DOHH2 (cell line): ENCODE results near the gene PRKD2.
A peak's percentile ranks its signal among the peaks of the same experiment; 100 is the strongest.

Source experiments
- H3F3A ChIP-seq: fragments of 200-600 bp; sonication (generic), shearing (Covaris generic); 2 replicates; pipeline ENCODE4 v1.6.0; 2016; ENCODE audit warnings: antibody characterized with exemption, mild to moderate bottlenecking; ENCODE audit not compliant: control insufficient read depth, insufficient read depth
- H3K27ac ChIP-seq: fragments of 200-600 bp; sonication (generic); 2 replicates; pipeline ENCODE4 v1.5.1; 2014; ENCODE audit warnings: low read depth, mild to moderate bottlenecking, low read length, moderate library complexity
- H3K27me3 ChIP-seq: fragments of 200-600 bp; sonication (generic); 2 replicates; pipeline ENCODE4 v1.6.1; 2014; ENCODE audit warnings: mild to moderate bottlenecking, low read length, mixed read lengths; ENCODE audit not compliant: control insufficient read depth
- H3K36me3 ChIP-seq: fragments of 200-600 bp; sonication (generic); 2 replicates; pipeline ENCODE4 v1.6.1; 2014; ENCODE audit warnings: mild to moderate bottlenecking, low read length, moderate library complexity, mixed read lengths; ENCODE audit not compliant: control insufficient read depth
- H3K4me1 ChIP-seq: fragments of 200-600 bp; sonication (generic); 2 replicates; pipeline ENCODE4 v1.6.1; 2014; ENCODE audit warnings: mild to moderate bottlenecking, low read length, mixed read lengths; ENCODE audit not compliant: control insufficient read depth
- H3K4me2 ChIP-seq: fragments of 200-600 bp; sonication (generic); 2 replicates; pipeline ENCODE4 v1.6.0; 2014; ENCODE audit warnings: mild to moderate bottlenecking, low read length, moderate library complexity
- H3K4me3 ChIP-seq: fragments of 200-600 bp; sonication (generic); 2 replicates; pipeline ENCODE4 v1.5.1; 2014; ENCODE audit warnings: mild to moderate bottlenecking, low read length, mixed read lengths
- H3K79me2 ChIP-seq: fragments of 200-600 bp; sonication (generic); 2 replicates; pipeline ENCODE4 v1.6.1; 2014; ENCODE audit warnings: mild to moderate bottlenecking, low read length, mixed read lengths; ENCODE audit not compliant: control insufficient read depth
- H3K9me2 ChIP-seq: fragments of 200-600 bp; sonication (generic); replicated peaks from 2 replicates; pipeline ENCODE4 v1.6.1; 2014; ENCODE audit warnings: mild to moderate bottlenecking, low read length, mixed read lengths; ENCODE audit not compliant: control insufficient read depth
- H3K9me3 ChIP-seq: fragments of 200-600 bp; sonication (generic); 2 replicates; pipeline ENCODE4 v1.6.1; 2014; ENCODE audit warnings: antibody characterized with exemption, low read length, mixed read lengths; ENCODE audit not compliant: control insufficient read depth, insufficient read depth
- H4K20me1 ChIP-seq: fragments of 200-600 bp; sonication (generic); 2 replicates; pipeline ENCODE4 v1.6.0; 2014; ENCODE audit warnings: low read depth, mild to moderate bottlenecking, antibody characterized with exemption, low read length, moderate library complexity; ENCODE audit not compliant: control insufficient read depth, insufficient read depth
- CTCF ChIP-seq: fragments of 200-600 bp; sonication (generic); IDR thresholded peaks from one replicate; pipeline ENCODE4 v1.5.1; 2014; ENCODE audit warnings: antibody characterized with exemption, mild to moderate bottlenecking, low read depth, low read length; ENCODE audit not compliant: poor library complexity, severe bottlenecking
- EZH2phosphoT487 ChIP-seq: fragments of 200-600 bp; sonication (generic); IDR thresholded peaks from 2 replicates; pipeline ENCODE4 v1.6.1; 2017; ENCODE audit warnings: borderline replicate concordance, mild to moderate bottlenecking, antibody characterized with exemption, low read length, moderate library complexity, mixed read lengths

PRKD2 gene

GRCh38 chr19:46639358-46640182 is 77.3 kb downstream of the PRKD2 start:
- H3K27me3 ChIP-seq, result peaks cover 59% of the 10 kb centered on the region
- peaks cover 35% of the 10 kb centered on the region for H3K4me1 ChIP-seq
- no peak for TF ChIP-seq CTCF
- no peak for TF ChIP-seq EZH2phosphoT487
- peaks cover 3% of the 10 kb centered on the region; the same call in 1 of the 2 replicates for H4K20me1 ChIP-seq
- H3K27ac ChIP-seq, result no peak overlapping the region
- no peaks in the 10 kb centered on the region for H3K36me3 ChIP-seq
- peak overlapping the region; percentile 98 for H3K4me2 ChIP-seq
- H3F3A ChIP-seq, result no peaks in the 10 kb centered on the region; the same call in 1 of the 2 replicates
- H3K79me2 ChIP-seq, result no peaks in the 10 kb centered on the region
- no peaks in the 10 kb centered on the region for H3K9me3 ChIP-seq
- peak overlapping the region; percentile 70 for H3K4me3 ChIP-seq
- H3K9me2 ChIP-seq, result no peaks in the 10 kb centered on the region

- Histone ChIP-seq H3K27me3 (peaks cover 76% of the 10 kb centered on the region), H3K4me3 (no peak overlapping the region), H3K4me1 (peaks cover 48% of the 10 kb centered on the region), H3K36me3 (no peaks in the 10 kb centered on the region), H3K79me2 (no peaks in the 10 kb centered on the region), H3K9me3 (no peaks in the 10 kb centered on the region), H3K27ac (no peak overlapping the region), H3K4me2 (no peak overlapping the region), H3K9me2 (no peaks in the 10 kb centered on the region), H3F3A (no peaks in the 10 kb centered on the region; the same call in 1 of the 2 replicates), H4K20me1 (peaks cover 8% of the 10 kb centered on the region)
- TF ChIP-seq EZH2phosphoT487 (no peak), CTCF (no peak)
Observed at GRCh38 chr19:46637224-46637623, 79.7 kb downstream of the PRKD2 start.

GRCh38 chr19:46635920-46636761 is 80.8 kb downstream of the PRKD2 start, which contains the start of gene GNG8:
GNG8 (minus strand) TSS chr19:46636202; CDS start chr19:46634682, 1,520 bp downstream.
- H3K4me2 ChIP-seq, result 0 out of 2 replicates have a peak within 1 kb of the TSS, but pooled peaks have one; percentile 26
- TF ChIP-seq EZH2phosphoT487 (no peak), CTCF (no peak)
- peaks cover 79% of the 10 kb centered on the region for H3K27me3 ChIP-seq

More at GRCh38 chr19:46635920-46636761, 80.8 kb downstream of the PRKD2 start, which contains the start of gene GNG8:
- Histone ChIP-seq H3F3A (no peaks in the 10 kb centered on the region; the same call in 1 of the 2 replicates), H3K27ac (no peak within 1 kb of the TSS), H3K79me2 (no peaks in the 10 kb centered on the region), H3K36me3 (no peaks in the 10 kb centered on the region), H3K9me3 (no peaks in the 10 kb centered on the region), H3K9me2 (no peaks in the 10 kb centered on the region), H3K4me1 (peaks cover 48% of the 10 kb centered on the region), H4K20me1 (peaks cover 8% of the 10 kb centered on the region), H3K4me3 (no peak within 1 kb of the TSS)
